CD4-positive, alpha-beta memory T cell (primary cell): ENCODE measurements around the gene COX6A2. TPM values are rescaled to one million over a fixed set of nuclear protein-coding genes. Genes with fewer than 3 reads are reported as not detected.

Experiments
- CTCF ChIA-PET: fragments of 350-600 bp; sonication (Branson Sonifier 250); formaldehyde crosslinking; loops from one replicate; lab custom pipeline; 2021; ENCODE audit warnings: inconsistent platforms; ENCODE audit not compliant: partially characterized antibody; lab: Charles Lee
- POLR2A ChIA-PET: fragments of 350-600 bp; sonication (Branson Sonifier 250); formaldehyde crosslinking; loops from one replicate; lab custom pipeline; 2021; ENCODE audit not compliant: partially characterized antibody; lab: Charles Lee
- DNase-seq, 5 donors: peaks; one replicate each; pipeline versions ENCODE4 v3.0.0 to v3.0.0-alpha.2; 2020 to 2022; ENCODE audit warnings: mixed read lengths in 1 of 5
- H3K27ac ChIP-seq: one replicate; pipeline ENCODE4 v1.7.0; 2013; ENCODE audit warnings: low read depth, low read length
- H3K27me3 ChIP-seq: 2 replicates; pipeline ENCODE4 v1.7.0; 2013; ENCODE audit warnings: mild to moderate bottlenecking, low read length, moderate library complexity; ENCODE audit not compliant: insufficient read depth
- H3K36me3 ChIP-seq: 2 replicates; pipeline ENCODE4 v1.7.0; 2013; ENCODE audit warnings: mild to moderate bottlenecking, low read length, moderate library complexity; ENCODE audit not compliant: insufficient read depth
- H3K4me1 ChIP-seq: 2 replicates; pipeline ENCODE4 v1.7.0; 2013; ENCODE audit warnings: mild to moderate bottlenecking, low read length, moderate library complexity; ENCODE audit not compliant: insufficient read depth
- H3K4me3 ChIP-seq, 2 donors: one replicate each; pipeline ENCODE4 v1.7.0; 2013; ENCODE audit warnings: low read length in 2 of 2, mild to moderate bottlenecking in 1 of 2
- H3K9me3 ChIP-seq, 2 donors: one replicate each; pipeline ENCODE4 v1.7.0; 2013; ENCODE audit warnings: low read length in 2 of 2, control low read depth in 1 of 2; ENCODE audit not compliant: control insufficient read depth in 1 of 2
- H3K27ac Mint-ChIP-seq, 7 donors: one replicate each; pipeline ENCODE4 v1.8.0; 2020 to 2021; ENCODE audit warnings: mixed read lengths in 7 of 7, mild to moderate bottlenecking in 6 of 7, inconsistent platforms in 3 of 7, moderate library complexity in 3 of 7
- H3K27me3 Mint-ChIP-seq, 2 donors: one replicate each; pipeline ENCODE4 v1.8.0; 2020 to 2021; ENCODE audit warnings: mixed read lengths in 2 of 2
- H3K36me3 Mint-ChIP-seq, 2 donors: one replicate each; pipeline ENCODE4 v1.8.0; 2020 to 2021; ENCODE audit warnings: mixed read lengths in 2 of 2, inconsistent platforms in 1 of 2, mild to moderate bottlenecking in 1 of 2
- H3K4me1 Mint-ChIP-seq, 4 donors: one replicate each; pipeline ENCODE4 v1.8.0; 2020 to 2021; ENCODE audit warnings: mixed read lengths in 4 of 4, mild to moderate bottlenecking in 1 of 4
- H3K4me3 Mint-ChIP-seq, 8 donors: one replicate each; pipeline ENCODE4 v1.8.0; 2020 to 2021; ENCODE audit warnings: mixed read lengths in 8 of 8, mild to moderate bottlenecking in 7 of 8, moderate library complexity in 6 of 8, inconsistent platforms in 3 of 8
- H3K9me3 Mint-ChIP-seq, 8 donors: one replicate each; pipeline ENCODE4 v1.8.0; 2020 to 2021; ENCODE audit warnings: mixed read lengths in 8 of 8, mild to moderate bottlenecking in 5 of 8, inconsistent platforms in 3 of 8, moderate library complexity in 1 of 8
- intact Hi-C: fragments of 100-400 bp; cut with micrococcal nuclease; formaldehyde crosslinking; loops from one replicate; pipeline ENCODE4 v1.15.1; 2023
- polyA plus RNA-seq, 2 donors: library from polyadenylated mRNA; unstranded; fragments of 300-500 nt; fragmentation: Illumina TruSeq; gene quantifications; one replicate each; pipeline ENCODE4 v1.2.3, GENCODE V29; 2021
- total RNA-seq, 2 experiments: library from RNA; stranded (reverse); gene quantifications; one replicate each; pipeline ENCODE4 v1.2.3, GENCODE V29; 2021

COX6A2 gene
- not detected for total RNA-seq
- not detected for polyA plus RNA-seq

DNA sequence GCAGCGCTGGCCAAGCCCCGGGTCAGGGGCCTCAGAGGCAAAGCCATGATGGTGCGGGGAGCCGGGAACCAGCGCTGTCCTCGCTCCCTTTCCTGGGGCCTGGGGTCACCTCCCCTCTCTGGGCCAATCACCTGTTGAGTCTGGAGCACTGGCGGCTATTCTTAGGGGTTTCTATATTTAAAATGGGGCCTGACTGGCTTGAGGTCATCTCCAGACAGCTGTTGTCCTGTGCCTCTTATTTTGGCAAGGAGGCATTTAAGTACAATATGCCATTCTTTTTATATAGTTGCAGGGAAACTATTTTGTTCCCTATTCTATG, at the start of gene COX6A2:
TSS of gene COX6A2 (minus strand) at position 82 of the 319 bp plus-strand sequence. CDS start at position 47, 35 bp downstream.
- ChIA-PET CTCF (interaction anchor here (0.8 kb wide), 2 partner anchors 9 to 17 kb away, joined by 3 read pairs; no protein-coding TSS in a partner anchor), POLR2A (interaction anchor here (2.7 kb wide), 1 partner anchor 31 kb away, joined by 12 read pairs; the partner anchor contains the start of gene ARMC5)
- Mint-ChIP-seq H3K9me3 (no peaks in the 10 kb centered on the region), H3K4me3 (peak within 1 kb of the TSS; percentile 48 to 74 (median 64)), H3K27ac (no peak within 1 kb of the TSS), H3K36me3 (no peaks in the 10 kb centered on the region), H3K27me3 (no peaks in the 10 kb centered on the region), H3K4me1 (peaks cover 1 to 10% (median 6%) of the 10 kb centered on the region in 4 donors)
- Histone ChIP-seq H3K36me3 (no peaks in the 10 kb centered on the region), H3K9me3 (no peaks in the 10 kb centered on the region), H3K4me1 (peaks cover 4% of the 10 kb centered on the region), H3K27ac (no peak within 1 kb of the TSS), H3K27me3 (no peaks in the 10 kb centered on the region), H3K4me3 (no peak within 1 kb of the TSS)
- no peak for DNase-seq
- intact Hi-C loops, result no loop called here

DNA sequence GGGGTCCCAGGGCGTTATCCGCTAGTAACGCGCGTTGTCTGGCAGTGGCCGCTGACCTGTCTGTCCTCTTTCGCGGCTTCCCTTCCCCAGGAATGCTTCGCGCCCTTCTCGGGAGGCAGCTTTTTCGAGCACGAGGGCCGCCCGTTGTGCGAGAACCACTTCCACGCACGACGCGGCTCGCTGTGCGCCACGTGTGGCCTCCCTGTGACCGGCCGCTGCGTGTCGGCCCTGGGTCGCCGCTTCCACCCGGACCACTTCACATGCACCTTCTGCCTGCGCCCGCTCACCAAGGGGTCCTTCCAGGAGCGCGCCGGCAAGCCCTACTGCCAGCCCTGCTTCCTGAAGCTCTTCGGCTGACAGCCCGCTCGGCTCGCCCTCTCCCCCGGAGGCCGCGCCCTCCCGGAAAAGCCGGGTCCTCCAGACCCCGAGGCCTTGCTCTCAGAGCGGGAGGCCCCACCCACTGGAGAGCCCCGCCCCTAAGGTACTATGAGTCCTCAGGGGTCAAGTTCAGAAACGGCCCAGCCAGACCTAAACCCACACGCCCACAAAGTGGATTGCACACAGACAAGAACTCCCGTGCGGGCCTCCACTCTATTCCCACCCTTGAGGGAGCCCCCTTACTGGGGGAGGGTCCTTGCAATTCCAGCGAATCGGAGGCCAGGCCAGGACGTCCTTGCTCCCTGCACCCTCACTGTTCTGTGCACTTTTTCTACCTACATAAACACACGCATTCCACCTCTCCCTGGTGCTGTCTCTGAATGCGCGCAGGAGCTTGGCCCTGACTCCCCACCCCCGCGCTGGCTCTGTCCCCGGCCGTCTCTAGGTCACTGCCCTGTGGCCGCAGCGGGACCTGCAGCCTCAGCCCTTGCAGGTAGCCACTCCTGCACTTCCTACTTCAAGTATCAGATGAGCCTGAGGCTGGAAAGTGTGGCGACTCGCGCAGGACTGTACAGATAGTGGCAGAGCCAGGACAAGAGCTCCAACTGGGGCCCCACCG, 49.4 kb upstream of the COX6A2 start:
- H3K9me3 ChIP-seq, result no peaks in the 10 kb centered on the region
- no peaks in the 10 kb centered on the region for H3K36me3 ChIP-seq
- ChIA-PET CTCF (interaction anchor here (0.7 to 5.1 kb wide), 3 partner anchors 10 to 335 kb away, joined by 3 to 38 read pairs (median 4); no protein-coding TSS in a partner anchor), POLR2A (interaction anchor here (0.7 to 5.6 kb wide), 13 partner anchors 9 to 396 kb away, joined by 3 to 75 read pairs (median 4); partner anchors contain the start of genes ARMC5, FUS, RUSF1 and ZNF267)
- H3K27ac ChIP-seq, result no peak overlapping the region
- no peaks in the 10 kb centered on the region for H3K36me3 Mint-ChIP-seq
- intact Hi-C loops, result no loop called here
- H3K27me3 ChIP-seq, result no peaks in the 10 kb centered on the region
- H3K27ac Mint-ChIP-seq, result peak overlapping the region in 5 of 7 donors; percentile 44 to 84 (median 72)
- peak in 2 of 5 donors; percentile 3 to 59 for DNase-seq
- peaks cover 17% of the 10 kb centered on the region for H3K4me1 ChIP-seq
- H3K4me3 ChIP-seq, result peak overlapping the region in 1 of 2 donors; percentile 49
- H3K27me3 Mint-ChIP-seq, result peaks cover 0 to 12% of the 10 kb centered on the region in 2 donors
- peaks cover 0 to 2% (median 0%) of the 10 kb centered on the region in 8 donors for H3K9me3 Mint-ChIP-seq
- peak overlapping the region; percentile 67 to 88 (median 78) for H3K4me3 Mint-ChIP-seq
- peaks cover 7 to 31% (median 19%) of the 10 kb centered on the region in 4 donors for H3K4me1 Mint-ChIP-seq

DNA sequence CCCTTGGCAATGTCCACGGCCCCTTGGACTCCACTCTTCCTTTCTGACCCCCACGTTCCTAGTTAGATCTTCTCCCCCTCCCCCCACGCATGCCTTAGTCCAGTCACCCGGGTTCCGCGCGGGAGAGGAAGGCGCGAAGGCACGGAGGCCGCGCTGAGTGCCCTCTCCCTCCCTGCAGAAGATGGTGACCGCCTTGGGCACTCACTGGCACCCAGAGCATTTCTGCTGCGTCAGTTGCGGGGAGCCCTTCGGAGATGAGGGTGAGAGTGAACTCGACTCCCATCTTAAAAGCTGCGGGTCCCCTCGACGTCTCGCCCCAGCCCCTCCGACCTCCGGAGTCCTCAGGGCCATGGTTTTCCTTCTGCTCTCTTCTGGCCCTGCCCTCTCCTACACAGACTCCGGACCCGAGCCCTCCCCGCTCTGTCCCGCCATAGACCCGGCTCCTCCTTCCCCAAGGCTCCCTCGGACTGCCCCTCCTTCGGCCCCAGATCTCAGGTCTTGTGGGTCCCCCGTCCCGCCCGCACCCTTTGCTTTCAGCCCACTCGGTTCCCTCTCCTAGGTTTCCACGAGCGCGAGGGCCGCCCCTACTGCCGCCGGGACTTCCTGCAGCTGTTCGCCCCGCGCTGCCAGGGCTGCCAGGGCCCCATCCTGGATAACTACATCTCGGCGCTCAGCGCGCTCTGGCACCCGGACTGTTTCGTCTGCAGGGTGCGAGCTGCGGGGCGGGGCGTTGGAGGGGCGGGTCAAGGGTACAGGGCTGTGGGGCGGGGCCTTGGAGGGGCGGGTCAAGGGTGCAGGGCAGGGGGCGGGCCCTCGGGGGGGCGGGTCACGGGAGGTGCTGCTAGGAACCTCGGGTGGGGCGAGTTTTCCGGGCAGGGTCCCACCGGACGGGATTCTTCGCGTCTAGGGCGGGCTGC, 48.4 kb upstream of the COX6A2 start:
- no peaks in the 10 kb centered on the region for H3K27me3 ChIP-seq
- intact Hi-C loops, result loop anchor here (1.0 kb wide), 3 partner anchors 11 to 32 kb away; partner anchors contain the start of genes ARMC5 and RUSF1
- Mint-ChIP-seq H3K27me3 (peaks cover 0 to 13% of the 10 kb centered on the region in 2 donors), H3K4me3 (peak overlapping the region; percentile 82 to 93 (median 85)), H3K9me3 (peaks cover 0 to 2% (median 0%) of the 10 kb centered on the region in 8 donors), H3K36me3 (no peaks in the 10 kb centered on the region), H3K4me1 (peaks cover 7 to 35% (median 21%) of the 10 kb centered on the region in 4 donors), H3K27ac (peak overlapping the region; percentile 59 to 86 (median 79))
- H3K4me1 ChIP-seq, result peaks cover 24% of the 10 kb centered on the region
- no peaks in the 10 kb centered on the region for H3K36me3 ChIP-seq
- no peaks in the 10 kb centered on the region for H3K9me3 ChIP-seq
- peak overlapping the region; percentile 59 to 61 for H3K4me3 ChIP-seq
- peak; percentile 70 to 87 (median 78) for DNase-seq
- POLR2A ChIA-PET, result interaction anchor here (0.7 to 5.6 kb wide), 13 partner anchors 8 to 397 kb away, joined by 3 to 75 read pairs (median 4); partner anchors contain the start of genes ARMC5, FUS, RUSF1 and ZNF267
- peak overlapping the region; percentile 26 for H3K27ac ChIP-seq
- CTCF ChIA-PET, result interaction anchor here (5.1 kb wide), 1 partner anchor 15 kb away, joined by 38 read pairs; no protein-coding TSS in a partner anchor

DNA sequence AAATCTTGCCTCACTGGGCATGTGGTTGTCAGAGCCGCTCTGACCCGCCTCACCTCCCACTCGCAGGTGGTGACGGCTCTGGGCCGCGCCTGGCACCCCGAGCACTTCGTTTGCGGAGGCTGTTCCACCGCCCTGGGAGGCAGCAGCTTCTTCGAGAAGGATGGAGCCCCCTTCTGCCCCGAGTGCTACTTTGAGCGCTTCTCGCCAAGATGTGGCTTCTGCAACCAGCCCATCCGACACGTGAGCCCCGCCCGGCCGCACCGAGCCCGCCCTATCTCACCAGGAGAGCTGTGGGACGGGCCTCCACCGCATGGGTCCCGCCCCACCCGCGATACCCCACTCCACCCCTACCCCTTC, 47.8 kb upstream of the COX6A2 start:
- peak overlapping the region; percentile 26 for H3K27ac ChIP-seq
- Mint-ChIP-seq H3K4me1 (peaks cover 7 to 37% (median 25%) of the 10 kb centered on the region in 4 donors), H3K27ac (peak overlapping the region in 6 of 7 donors; percentile 59 to 86 (median 78)), H3K4me3 (peak overlapping the region; percentile 82 to 93 (median 85)), H3K27me3 (peaks cover 0 to 13% of the 10 kb centered on the region in 2 donors), H3K36me3 (no peaks in the 10 kb centered on the region), H3K9me3 (peaks cover 0 to 2% (median 0%) of the 10 kb centered on the region in 8 donors)
- intact Hi-C loops, result loop anchor here (1.0 kb wide), 3 partner anchors 11 to 32 kb away; partner anchors contain the start of genes ARMC5 and RUSF1
- peaks cover 28% of the 10 kb centered on the region for H3K4me1 ChIP-seq
- CTCF ChIA-PET, result interaction anchor here (5.1 kb wide), 1 partner anchor 14 kb away, joined by 38 read pairs; no protein-coding TSS in a partner anchor
- no peaks in the 10 kb centered on the region for H3K36me3 ChIP-seq
- DNase-seq, result peak in 1 of 5 donors; percentile 10
- POLR2A ChIA-PET, result interaction anchor here (2.2 to 5.6 kb wide), 4 partner anchors 12 to 237 kb away, joined by 10 to 75 read pairs (median 48); partner anchors contain the start of genes ARMC5 and RUSF1
- peak overlapping the region in 1 of 2 donors; percentile 59 for H3K4me3 ChIP-seq
- no peaks in the 10 kb centered on the region for H3K27me3 ChIP-seq
- H3K9me3 ChIP-seq, result no peaks in the 10 kb centered on the region

DNA sequence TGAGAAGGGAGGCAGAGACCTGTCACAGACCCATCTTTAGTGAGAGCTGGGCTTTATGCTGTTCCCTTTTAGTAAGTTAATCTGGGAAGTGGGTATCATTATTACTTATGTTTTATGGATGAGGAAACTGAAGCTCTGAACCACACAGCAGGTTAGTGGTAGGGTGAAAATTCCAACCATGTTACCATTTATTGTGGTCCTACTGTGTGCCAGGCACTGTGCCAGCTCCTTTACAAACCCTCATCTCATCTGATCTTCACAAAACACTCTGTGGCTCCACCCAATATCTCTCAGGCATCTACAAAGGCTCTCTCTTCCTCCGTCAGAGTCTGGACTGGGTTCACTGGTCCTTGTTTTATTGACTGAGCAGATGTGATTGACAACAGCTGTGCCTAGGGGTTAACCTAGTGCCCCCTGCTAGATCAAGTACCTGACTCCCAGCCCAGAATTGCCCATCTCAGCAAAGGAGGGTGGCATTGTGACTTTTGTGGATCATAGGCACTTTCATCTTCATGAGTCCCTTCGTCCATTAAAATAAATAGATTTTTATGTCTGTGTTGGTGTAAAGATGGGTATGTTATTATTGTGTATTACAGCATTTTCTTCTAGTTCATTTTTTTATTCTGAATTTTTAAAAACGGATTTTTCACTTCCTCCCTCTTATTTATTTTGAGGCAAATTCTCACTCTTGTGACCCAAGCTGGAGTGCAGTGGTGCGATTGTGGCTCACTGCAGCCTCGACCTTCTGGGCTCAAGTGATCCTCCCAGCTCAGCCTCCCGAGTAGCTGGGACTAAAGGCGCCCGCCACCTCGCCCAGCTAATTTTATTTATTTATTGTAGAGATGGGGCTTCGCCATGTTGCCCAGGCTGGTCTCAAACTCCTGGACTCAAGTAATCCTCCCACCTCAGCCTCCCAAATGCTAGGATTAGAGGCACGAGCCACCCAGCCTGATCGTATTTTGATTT, 46.9 kb upstream of the COX6A2 start:
- H3K4me3 ChIP-seq, result no peak overlapping the region
- peaks cover 9 to 38% (median 25%) of the 10 kb centered on the region in 4 donors for H3K4me1 Mint-ChIP-seq
- H3K4me1 ChIP-seq, result peaks cover 28% of the 10 kb centered on the region
- H3K4me3 Mint-ChIP-seq, result peak overlapping the region in 6 of 8 donors; percentile 10 to 82 (median 16)
- peaks cover 0 to 13% of the 10 kb centered on the region in 2 donors for H3K27me3 Mint-ChIP-seq
- no peak for DNase-seq
- peak overlapping the region in 1 of 7 donors; percentile 12 for H3K27ac Mint-ChIP-seq
- H3K36me3 ChIP-seq, result no peaks in the 10 kb centered on the region
- H3K36me3 Mint-ChIP-seq, result no peaks in the 10 kb centered on the region
- H3K9me3 ChIP-seq, result no peaks in the 10 kb centered on the region
- peaks cover 0 to 2% (median 0%) of the 10 kb centered on the region in 8 donors for H3K9me3 Mint-ChIP-seq
- no peaks in the 10 kb centered on the region for H3K27me3 ChIP-seq
- H3K27ac ChIP-seq, result no peak overlapping the region
- ChIA-PET POLR2A (interaction anchor here (4.2 to 5.6 kb wide), 3 partner anchors 13 to 33 kb away, joined by 25 to 75 read pairs (median 72); partner anchors contain the start of genes ARMC5 and RUSF1), CTCF (interaction anchor here (5.1 kb wide), 1 partner anchor 13 kb away, joined by 38 read pairs; no protein-coding TSS in a partner anchor)
- intact Hi-C loops, result no loop called here
